NCI-H1048 (cell line): ENCODE data around the gene VWA5B1.

ENCODE experiments used
- DNase-seq: peaks from one replicate; lab custom pipeline; 2025; lab: John Stamatoyannopoulos, UW

VWA5B1 gene

DNA sequence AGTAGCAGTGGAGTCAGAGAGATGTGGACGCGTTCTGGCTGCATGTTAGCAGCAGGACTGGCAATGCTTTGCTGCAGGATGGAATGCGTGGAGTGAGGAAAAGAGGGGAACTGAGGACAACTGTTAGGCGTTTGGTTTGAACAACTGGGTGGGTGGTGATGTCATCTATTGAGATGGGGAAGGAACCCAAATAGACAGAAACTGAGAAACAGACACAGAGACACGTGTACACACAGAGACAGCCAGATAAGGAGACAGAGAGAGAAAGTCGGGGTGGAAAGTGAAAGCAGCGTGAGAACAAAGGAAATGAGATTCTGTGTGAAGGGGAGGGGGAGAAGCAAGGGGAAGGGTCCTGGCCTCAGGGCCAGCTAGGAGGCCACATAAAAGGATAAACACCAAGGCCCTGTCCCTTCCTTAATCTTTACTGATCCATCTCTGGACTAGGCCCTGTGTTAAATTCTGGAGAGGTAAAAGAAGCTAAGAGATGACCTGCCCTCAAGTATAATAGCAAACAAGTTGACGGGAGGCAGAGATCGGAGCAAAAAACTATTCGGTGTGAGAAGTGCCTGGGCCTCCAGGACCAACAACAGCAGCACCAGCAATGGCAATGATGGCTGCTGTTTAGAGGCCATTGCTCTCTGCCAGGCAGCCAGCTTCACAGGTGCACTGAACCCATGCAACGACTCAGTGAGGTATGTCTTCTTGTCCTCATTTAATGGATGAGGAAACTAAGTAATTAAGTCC is 31.6 kb downstream of the VWA5B1 start:
- no peak for DNase-seq

DNA sequence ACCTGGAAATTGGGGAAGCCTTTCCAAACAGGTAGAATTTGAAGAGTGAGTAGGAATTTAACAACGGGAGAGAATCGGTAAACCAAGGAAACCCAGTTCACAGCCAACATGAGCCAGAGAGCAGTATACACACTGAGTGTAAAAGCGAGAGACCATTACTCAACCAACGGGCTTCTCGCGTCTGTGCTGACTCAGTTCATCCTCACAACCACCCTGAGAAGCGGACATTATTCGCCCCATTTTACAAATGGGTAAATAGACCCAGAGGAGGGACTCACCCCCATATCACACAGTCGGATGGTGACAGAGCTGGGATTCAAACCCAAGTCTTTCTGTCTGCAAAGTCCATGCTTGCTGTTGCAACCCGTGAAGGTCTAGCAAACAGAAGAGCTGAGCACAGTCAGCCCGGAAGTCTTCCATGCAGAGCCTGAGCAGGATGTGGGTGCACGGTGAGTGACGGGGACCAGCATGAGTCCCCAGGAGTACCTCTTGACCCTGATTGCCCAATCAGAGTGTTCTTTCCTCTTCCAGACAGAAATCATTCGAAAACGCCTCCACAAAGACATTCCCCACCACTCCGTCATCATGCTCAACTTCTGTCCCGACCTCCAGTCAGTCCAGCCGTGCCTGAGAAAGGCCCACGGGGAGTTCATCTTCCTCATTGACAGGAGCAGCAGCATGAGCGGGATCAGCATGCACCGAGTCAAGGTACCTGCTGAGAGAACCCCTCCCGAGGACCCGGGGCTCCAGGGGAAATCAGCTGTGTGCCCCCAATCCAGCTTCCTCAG is 32.3 kb downstream of the VWA5B1 start:
- no peak for DNase-seq

DNA sequence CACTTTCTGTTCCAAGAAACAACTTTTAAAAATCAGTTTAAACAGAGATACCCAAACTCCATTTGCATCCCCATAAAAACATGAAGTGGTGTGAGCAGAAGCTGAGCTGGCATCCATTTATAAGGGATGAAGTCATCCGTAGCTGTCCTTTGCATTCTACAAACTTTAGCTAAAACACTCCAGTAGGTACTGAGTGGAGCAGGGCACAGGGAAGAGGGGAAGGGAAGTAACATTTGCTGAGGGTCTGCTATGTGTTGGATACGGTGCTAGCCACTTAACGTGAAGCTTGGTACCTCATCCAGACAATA is 32.9 kb downstream of the VWA5B1 start:
- no peak for DNase-seq

DNA sequence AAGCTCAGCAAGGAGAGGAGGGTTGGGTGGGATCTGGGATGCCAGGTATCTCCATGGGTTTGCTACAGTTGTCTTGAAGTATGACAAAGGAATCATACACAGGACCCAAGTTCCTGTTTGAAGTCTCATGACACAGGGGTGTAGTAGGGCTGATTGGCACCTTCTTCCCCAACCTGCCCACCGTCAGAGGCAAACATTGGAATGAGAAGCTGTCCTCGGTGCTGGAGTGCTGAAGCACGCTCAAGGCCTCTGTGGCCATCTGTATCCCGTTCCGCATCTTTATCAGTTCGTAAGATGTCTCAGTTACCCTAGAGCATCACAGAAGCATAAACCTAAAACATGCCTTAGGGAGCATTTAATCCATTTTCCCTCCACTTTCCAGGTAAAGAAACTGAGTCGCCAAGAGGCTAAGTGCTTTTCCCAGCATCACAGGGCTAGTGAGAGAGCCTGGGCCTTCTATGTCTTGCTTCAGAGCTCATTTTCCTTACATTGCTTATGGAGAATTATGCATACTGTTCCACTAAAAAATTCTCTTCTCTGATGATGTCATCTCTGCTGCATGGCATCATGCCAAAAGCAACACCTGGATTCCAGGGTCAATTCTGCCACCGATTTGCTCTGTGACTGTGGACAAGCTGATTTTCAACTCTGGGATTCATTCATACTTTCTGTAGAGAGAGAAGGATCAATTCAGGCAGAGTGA is 34.2 kb downstream of the VWA5B1 start:
- DNase-seq: no peak

DNA sequence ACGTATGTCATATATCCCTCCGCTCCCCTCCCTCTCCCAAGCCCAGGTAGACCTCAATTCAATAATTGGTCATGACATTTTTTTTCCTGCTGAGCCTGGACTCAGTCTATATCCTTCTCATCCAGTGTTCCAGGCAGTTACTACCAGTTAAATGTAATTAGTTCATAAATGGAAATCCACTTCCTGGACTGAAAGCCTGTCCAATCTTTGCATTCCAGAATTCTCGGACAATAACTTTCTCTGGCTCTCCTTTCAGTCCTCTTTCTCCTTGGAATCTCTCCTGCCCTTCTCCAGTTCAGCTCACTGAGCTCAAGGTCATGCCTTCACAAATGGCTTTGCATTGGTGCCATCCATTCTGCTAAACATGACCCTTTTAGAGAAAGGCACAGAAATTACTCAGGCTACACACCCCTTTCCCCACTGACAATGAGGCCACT is 34.8 kb downstream of the VWA5B1 start:
- DNase-seq: no peak

DNA sequence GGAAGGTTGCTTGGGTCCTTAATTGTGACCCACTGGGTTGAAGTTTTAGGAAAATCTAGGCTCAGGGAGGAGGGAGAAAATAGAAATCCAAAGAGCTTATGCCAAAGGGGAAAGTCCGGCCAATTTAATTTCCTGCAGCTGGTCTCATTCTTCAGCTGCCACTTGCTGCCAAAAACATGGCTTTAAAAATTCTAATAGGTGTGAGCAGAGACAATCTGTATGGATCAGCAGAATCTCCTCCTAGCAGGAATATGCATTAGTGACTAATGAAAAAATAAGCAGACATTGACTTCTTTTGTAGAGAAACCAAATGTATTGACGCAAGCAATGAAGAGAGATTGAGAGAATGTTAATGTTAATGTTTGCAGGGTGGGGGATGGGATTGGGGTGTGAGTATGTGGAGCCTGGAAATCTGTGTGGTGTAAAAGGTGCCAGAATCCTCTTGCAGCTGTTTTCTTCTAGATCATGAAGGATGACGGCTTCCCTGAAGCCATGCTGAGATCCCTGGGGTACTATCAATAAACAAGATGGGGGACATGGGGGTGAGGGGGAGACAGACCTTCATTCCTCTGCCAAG is 35.3 kb downstream of the VWA5B1 start:
- DNase-seq: no peak

DNA sequence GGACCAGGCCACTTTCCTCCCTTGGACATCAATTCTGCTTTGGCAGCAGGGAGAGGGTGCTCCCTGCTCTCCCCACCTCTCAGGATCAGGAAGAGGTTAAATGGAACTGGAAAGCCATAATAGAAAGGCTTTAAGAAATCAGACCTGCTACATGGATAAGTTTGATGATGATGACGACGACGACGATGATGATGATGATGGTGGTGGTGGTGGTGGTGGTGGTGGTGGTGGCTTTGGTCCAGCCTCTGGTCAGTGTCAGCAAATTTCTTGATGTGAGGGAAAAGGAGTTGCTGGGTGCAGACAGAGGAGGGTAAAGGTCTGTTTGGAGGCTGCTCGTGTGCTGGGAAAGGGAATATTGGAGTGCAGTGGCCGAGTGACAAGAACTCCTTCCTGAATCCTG is 36.8 kb downstream of the VWA5B1 start:
- no peak for DNase-seq

DNA sequence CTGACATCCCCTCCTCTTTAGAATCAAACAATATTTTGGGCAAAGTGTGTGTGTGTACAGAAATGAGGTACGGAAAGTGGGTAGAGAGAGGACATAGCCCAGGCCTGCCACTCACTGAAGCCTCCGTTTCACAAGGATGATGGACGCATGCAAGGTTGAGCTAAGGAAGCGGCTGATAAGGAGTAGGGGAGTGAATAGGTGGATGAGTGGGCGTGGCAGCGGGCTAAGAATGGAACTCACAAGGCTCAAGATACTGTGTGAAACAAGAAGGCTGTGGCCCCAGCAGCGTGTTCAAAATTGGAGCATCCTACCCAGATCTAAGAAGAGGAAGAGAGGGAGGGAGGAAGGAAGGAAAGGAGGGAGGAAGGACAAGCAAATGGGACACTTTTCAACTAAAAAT is 37.5 kb downstream of the VWA5B1 start:
- no peak for DNase-seq

DNA sequence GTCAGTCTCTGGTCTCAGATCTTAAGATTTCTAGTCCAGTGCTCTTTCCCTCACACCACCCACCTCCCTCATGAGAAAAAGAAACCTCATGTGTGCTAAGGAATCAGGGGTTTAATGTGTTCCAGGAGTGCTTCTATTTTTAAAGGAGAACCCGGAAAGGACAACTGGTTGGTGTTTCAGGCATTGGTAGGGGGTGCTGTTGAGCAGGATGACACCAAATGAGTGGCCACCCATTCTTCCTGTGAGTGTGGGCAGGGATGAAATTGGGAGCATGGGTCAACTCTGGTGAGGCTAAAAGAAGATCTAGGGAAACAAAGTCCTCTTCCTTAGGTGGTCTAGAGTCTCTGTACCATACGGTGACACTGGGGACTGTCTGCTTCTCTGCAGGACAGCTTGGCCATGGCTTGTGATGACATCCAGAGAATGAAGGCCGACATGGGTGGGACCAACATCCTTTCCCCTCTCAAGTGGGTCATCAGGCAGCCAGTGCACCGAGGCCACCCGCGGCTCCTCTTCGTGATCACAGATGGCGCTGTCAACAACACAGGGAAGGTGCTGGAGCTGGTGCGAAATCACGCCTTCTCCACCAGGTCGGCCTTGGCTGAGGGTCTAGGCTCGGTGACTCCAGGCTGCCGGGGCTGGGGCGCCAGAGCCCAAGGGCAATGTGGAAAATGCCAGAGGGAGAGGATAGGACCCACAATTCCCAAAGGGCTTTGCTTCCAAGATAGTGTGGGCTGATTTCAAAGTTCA is 39.3 kb downstream of the VWA5B1 start:
- DNase-seq: no peak

DNA sequence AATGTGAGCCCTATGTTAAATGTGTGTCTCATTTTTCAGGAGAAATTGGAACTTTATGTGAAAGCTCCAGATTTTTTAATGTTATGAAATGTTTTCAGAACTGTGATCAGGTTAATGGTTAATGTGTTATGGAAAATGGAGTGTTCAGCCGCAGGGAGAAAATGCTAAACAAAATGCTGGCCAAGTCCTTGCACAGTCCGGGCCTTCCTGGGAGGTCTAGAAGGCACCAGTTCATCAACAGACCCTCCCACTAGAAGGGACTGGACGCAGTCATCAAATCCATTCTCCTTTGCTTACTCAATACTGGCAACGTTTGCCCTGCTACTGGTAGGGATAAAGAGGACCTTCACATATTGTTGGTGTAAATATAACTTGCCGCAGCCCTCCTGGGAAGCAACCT is 43.4 kb downstream of the VWA5B1 start:
- no peak for DNase-seq

DNA sequence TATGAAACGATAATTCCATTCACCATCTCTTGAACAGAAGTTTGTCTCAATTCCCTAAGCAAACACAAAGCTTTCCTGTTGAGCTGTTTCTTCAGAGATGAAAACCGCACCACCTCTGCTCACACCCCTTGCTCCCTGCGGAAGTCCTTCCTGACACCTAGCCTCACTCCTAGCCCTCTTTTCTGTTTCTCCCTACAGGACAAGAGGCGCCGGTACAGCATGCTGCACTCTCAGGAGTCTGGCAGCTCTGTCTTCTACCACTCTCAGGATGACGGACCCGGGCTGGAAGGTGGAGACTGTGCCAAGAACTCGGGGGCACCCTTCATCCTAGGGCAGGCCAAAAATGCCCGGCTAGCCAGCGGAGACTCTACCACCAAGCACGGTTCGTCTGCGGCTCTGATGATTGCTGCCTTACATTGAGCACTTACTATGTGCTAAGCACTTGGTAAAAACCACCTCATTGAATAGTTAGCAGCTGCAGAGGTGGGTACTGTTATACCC is 45.5 kb downstream of the VWA5B1 start:
- no peak for DNase-seq

DNA sequence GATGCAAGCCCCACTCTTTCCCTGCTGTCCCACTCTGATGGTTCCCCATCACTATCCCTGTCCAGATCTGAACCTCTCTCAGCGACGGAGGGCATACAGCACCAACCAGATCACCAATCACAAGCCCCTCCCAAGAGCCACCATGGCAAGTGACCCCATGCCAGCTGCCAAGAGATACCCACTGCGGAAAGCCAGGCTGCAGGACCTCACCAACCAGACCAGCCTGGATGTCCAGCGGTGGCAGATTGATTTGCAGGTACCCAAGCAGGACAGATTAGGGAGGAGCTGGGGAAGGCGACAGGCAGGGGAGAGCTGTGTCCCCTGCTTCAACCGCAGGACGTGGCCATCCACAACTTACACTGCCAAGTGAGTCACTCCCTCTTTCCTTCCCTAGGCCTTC is 46.9 kb downstream of the VWA5B1 start:
- no peak for DNase-seq

DNA sequence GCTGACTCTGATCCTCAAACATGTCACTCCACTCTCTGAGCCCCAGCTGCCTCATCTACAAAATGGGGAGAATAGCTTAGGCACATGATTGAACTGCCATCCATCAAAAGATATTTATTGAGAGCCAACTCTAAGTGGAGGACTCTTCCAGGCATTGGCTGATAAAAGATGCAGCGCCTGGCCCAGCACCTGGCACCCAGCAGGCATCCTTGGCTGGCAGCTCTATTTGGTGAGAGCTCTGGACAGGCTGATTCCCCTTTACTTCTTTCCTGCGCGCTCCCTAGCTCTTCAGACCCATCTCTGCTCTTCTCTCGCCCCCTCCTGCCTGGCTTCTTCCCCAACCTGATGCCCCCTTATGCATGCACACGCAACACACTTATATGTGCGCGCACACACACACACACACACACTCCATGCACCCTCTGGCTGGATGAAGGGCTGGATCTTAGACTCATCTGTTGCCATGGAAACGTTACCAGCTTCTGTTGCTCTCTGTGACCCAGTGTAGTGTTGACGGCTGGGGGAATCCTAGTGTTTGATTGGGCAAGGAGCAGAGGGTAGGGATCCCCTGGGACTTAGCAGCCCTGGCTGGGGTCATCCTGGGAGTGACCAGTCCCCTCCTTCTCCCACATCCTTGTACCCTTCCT is 49.3 kb downstream of the VWA5B1 start:
- no peak for DNase-seq

DNA sequence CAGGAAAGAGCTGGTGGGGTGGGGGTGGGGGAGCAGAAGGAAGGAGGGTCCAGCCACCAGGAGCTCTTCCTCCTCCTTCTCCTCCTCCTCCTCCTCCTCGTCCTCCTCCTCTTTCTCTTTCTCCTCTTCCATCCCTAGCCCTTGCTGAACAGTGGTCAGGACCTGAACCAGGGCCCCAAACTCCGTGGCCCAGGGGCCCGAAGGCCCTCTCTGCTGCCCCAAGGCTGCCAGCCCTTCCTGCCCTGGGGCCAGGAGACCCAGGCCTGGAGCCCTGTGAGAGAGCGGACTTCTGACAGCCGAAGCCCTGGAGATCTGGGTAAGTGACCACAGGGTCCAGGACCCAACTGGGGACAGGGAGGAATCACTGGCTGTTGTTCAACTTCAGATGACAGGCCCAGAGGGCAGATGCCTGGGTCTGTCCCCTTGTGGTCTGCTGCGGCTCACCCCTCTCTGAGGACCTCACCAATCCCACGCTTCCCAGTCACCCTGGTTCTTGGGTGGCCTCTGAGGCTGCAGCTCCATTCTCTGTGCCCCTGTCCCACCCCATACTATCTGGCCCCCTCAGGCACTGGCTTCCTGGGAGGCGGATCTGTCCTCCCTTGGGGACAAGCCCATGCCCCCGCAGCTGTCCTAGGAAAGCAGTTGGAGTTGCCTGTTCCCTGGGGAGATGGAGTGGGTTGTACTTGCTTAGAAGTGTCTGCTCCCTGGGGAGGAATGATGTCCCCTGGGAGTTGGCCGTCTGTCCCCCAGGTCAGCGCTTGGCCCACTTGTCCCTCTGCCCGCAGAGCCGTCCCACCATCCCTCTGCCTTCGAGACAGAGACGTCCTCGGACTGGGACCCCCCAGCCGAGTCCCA is 51.8 kb downstream of the VWA5B1 start:
- no peak for DNase-seq

DNA sequence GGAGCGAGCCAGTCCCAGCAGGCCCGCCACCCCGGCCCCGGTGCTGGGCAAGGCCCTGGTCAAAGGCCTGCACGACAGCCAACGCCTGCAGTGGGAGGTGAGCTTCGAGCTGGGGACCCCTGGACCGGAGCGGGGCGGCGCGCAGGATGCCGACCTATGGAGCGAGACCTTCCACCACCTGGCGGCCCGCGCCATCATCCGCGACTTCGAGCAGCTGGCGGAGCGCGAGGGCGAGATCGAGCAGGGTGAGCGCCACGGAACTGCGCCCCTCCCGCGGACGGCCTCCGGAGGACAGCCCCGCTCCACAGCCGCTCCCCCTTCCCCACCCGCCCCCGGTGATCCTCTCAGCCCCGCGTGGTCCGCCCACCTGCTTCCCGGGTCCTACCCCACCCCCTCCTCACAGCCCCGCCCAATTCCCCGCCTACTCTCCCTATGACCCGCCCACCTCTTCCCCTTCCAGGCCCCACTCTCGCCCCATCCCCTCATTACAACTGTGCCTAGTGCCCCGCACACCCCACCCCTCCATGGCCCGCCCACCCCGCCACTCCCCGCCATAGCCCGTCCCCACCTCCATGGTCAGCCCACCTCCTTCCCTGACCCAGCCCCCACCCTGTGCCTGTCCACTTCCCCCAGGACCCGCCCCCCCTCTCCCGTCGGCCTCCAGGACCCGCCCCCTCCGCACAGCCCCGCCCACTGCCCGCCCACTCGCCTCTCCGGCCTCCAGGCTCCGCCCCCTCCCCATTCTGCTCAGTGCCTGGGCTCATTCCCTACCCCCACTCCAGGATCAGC is 52.7 kb downstream of the VWA5B1 start:
- DNase-seq: no peak

DNA sequence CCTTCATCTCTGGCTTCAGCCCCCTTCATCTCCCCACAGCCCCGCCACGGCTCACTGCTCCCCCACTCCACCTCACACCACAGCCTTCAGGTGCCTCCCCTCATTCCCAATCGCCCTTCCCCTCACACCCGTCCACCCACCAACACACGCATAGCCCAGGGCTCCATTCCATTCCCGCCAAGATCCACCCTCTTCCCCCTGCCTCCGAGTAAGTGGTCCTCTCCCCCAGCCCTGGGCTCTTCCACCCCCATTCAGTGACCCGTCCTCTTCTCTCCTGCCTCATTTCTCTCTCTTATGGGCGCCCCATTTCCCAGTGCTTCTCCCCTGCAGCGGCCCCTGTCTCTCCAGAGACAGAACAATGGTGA is 53.2 kb downstream of the VWA5B1 start:
- DNase-seq: no peak

DNA sequence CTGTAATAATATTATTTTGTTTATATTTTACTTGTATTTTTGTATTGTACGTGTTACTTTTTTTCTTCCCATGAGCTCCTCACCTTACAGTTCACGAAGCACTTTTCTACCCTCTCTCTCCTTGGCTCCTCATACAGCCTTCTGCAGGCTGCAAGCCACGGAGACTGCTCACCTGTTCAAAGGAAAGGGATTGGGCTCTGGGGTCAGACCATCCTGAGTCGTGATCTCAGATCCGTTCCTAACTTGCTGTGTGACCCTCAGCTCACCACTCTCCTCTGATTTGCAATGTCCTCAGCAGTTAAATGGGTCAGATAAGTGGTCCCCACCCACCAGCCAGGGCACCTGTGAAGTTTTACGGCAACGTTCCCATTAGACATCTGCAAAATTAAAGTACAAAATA is 54.1 kb downstream of the VWA5B1 start:
- DNase-seq: no peak

DNA sequence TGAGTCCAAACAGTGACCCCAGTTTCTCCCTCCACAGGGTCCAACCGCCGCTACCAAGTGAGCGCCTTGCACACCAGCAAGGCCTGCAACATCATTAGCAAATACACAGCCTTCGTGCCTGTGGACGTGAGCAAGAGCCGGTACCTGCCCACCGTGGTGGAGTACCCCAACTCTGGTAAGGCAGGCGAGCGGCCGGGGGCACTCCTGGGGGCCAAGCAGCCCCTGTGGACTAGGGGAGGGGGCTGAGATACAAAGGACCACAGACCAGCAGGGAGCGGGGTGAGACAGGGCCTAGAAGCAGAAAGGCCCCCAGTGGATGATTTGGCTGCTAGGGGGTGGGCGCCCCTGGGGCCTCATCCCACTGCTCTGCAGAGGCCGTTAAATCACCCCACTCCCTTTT is 54.7 kb downstream of the VWA5B1 start:
- DNase-seq: no peak

DNA sequence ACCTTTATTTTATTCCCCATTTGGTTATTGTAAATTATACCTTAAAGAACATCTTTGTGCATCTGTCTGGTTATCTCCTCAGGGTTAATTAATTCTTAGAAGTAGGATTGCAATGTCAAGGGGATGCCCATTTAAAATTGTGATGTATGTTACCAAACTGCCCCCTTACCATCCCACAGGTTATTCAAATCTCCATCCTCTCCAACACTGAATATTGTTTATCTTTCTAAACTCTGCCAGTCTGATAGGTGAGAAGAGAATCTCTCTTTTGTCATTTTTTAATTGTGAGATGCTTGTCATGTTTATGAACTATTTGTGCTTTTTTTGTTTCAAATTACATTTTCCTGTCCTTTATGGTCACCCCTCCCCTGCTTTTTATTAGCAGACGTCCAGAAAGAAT is 55.8 kb downstream of the VWA5B1 start:
- no peak for DNase-seq

DNA sequence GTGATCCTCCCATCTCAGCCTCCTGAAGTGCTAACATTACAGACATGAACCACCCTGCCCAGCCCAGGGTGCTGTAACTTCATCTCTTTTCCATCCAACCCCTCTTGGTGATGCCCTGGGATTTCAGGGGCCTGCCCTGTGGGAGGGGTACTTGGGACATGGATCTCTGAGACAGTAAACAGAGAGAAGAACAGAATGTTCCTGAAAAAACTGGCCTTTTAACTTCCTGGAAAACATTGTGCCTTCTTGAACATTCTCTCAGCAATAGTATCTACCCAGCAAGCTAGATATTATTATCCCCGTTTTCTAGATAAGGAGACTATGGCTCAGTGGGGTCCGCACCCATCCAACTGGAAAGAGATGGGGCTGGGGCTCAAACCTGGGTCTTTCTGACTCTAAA is 57.0 kb downstream of the VWA5B1 start:
- DNase-seq: no peak
